DOHH2 (cell line): ENCODE data around the gene AVPR2.

Source experiments
- H3F3A ChIP-seq: fragments of 200-600 bp; sonication (generic), shearing (Covaris generic); 2 replicates; pipeline ENCODE4 v1.6.0; 2016; ENCODE audit warnings: antibody characterized with exemption, mild to moderate bottlenecking; ENCODE audit not compliant: control insufficient read depth, insufficient read depth
- H3K27ac ChIP-seq: fragments of 200-600 bp; sonication (generic); 2 replicates; pipeline ENCODE4 v1.5.1; 2014; ENCODE audit warnings: low read depth, mild to moderate bottlenecking, low read length, moderate library complexity
- H3K27me3 ChIP-seq: fragments of 200-600 bp; sonication (generic); 2 replicates; pipeline ENCODE4 v1.6.1; 2014; ENCODE audit warnings: mild to moderate bottlenecking, low read length, mixed read lengths; ENCODE audit not compliant: control insufficient read depth
- H3K36me3 ChIP-seq: fragments of 200-600 bp; sonication (generic); 2 replicates; pipeline ENCODE4 v1.6.1; 2014; ENCODE audit warnings: mild to moderate bottlenecking, low read length, moderate library complexity, mixed read lengths; ENCODE audit not compliant: control insufficient read depth
- H3K4me1 ChIP-seq: fragments of 200-600 bp; sonication (generic); 2 replicates; pipeline ENCODE4 v1.6.1; 2014; ENCODE audit warnings: mild to moderate bottlenecking, low read length, mixed read lengths; ENCODE audit not compliant: control insufficient read depth
- H3K4me2 ChIP-seq: fragments of 200-600 bp; sonication (generic); 2 replicates; pipeline ENCODE4 v1.6.0; 2014; ENCODE audit warnings: mild to moderate bottlenecking, low read length, moderate library complexity
- H3K4me3 ChIP-seq: fragments of 200-600 bp; sonication (generic); 2 replicates; pipeline ENCODE4 v1.5.1; 2014; ENCODE audit warnings: mild to moderate bottlenecking, low read length, mixed read lengths
- H3K79me2 ChIP-seq: fragments of 200-600 bp; sonication (generic); 2 replicates; pipeline ENCODE4 v1.6.1; 2014; ENCODE audit warnings: mild to moderate bottlenecking, low read length, mixed read lengths; ENCODE audit not compliant: control insufficient read depth
- H3K9me2 ChIP-seq: fragments of 200-600 bp; sonication (generic); replicated peaks from 2 replicates; pipeline ENCODE4 v1.6.1; 2014; ENCODE audit warnings: mild to moderate bottlenecking, low read length, mixed read lengths; ENCODE audit not compliant: control insufficient read depth
- H3K9me3 ChIP-seq: fragments of 200-600 bp; sonication (generic); 2 replicates; pipeline ENCODE4 v1.6.1; 2014; ENCODE audit warnings: antibody characterized with exemption, low read length, mixed read lengths; ENCODE audit not compliant: control insufficient read depth, insufficient read depth
- H4K20me1 ChIP-seq: fragments of 200-600 bp; sonication (generic); 2 replicates; pipeline ENCODE4 v1.6.0; 2014; ENCODE audit warnings: low read depth, mild to moderate bottlenecking, antibody characterized with exemption, low read length, moderate library complexity; ENCODE audit not compliant: control insufficient read depth, insufficient read depth
- CTCF ChIP-seq: fragments of 200-600 bp; sonication (generic); IDR thresholded peaks from one replicate; pipeline ENCODE4 v1.5.1; 2014; ENCODE audit warnings: antibody characterized with exemption, mild to moderate bottlenecking, low read depth, low read length; ENCODE audit not compliant: poor library complexity, severe bottlenecking
- EZH2phosphoT487 ChIP-seq: fragments of 200-600 bp; sonication (generic); IDR thresholded peaks from 2 replicates; pipeline ENCODE4 v1.6.1; 2017; ENCODE audit warnings: borderline replicate concordance, mild to moderate bottlenecking, antibody characterized with exemption, low read length, moderate library complexity, mixed read lengths

The AVPR2 gene

GRCh38 chrX:153868576-153869472 lies 35.6 kb upstream of the AVPR2 start:
- H3K4me3 ChIP-seq = no peak overlapping the region
- no peaks in the 10 kb centered on the region for H3K36me3 ChIP-seq
- H3K4me1 ChIP-seq = no peaks in the 10 kb centered on the region
- H3K79me2 ChIP-seq = no peaks in the 10 kb centered on the region
- H3K4me2 ChIP-seq = no peak overlapping the region
- H4K20me1 ChIP-seq = no peaks in the 10 kb centered on the region
- H3K9me3 ChIP-seq = no peaks in the 10 kb centered on the region
- H3F3A ChIP-seq = no peaks in the 10 kb centered on the region
- H3K27me3 ChIP-seq = no peaks in the 10 kb centered on the region
- no peak for TF ChIP-seq EZH2phosphoT487
- TF ChIP-seq CTCF = no peak
- H3K27ac ChIP-seq = no peak overlapping the region
- H3K9me2 ChIP-seq = no peaks in the 10 kb centered on the region

GRCh38 chrX:153869473-153870287 lies 34.8 kb upstream of the AVPR2 start:
- Histone ChIP-seq H3K4me3 (no peak overlapping the region), H3K4me1 (no peaks in the 10 kb centered on the region), H3K4me2 (no peak overlapping the region), H4K20me1 (no peaks in the 10 kb centered on the region), H3K27me3 (no peaks in the 10 kb centered on the region; the same call in 1 of the 2 replicates), H3K27ac (no peak overlapping the region), H3K36me3 (no peaks in the 10 kb centered on the region), H3K9me3 (no peaks in the 10 kb centered on the region), H3K9me2 (no peaks in the 10 kb centered on the region), H3F3A (no peaks in the 10 kb centered on the region), H3K79me2 (no peaks in the 10 kb centered on the region)
- no peak for TF ChIP-seq CTCF
- no peak for TF ChIP-seq EZH2phosphoT487

- no peaks in the 10 kb centered on the region for H3K36me3 ChIP-seq
- H3K27me3 ChIP-seq = no peaks in the 10 kb centered on the region; the same call in 1 of the 2 replicates
- H3K4me1 ChIP-seq = no peaks in the 10 kb centered on the region
- no peaks in the 10 kb centered on the region for H3K9me3 ChIP-seq
- no peaks in the 10 kb centered on the region for H4K20me1 ChIP-seq
- H3K4me2 ChIP-seq = no peak overlapping the region
- no peak overlapping the region for H3K27ac ChIP-seq
- no peak overlapping the region for H3K4me3 ChIP-seq
- no peak for TF ChIP-seq CTCF
- TF ChIP-seq EZH2phosphoT487 = no peak
- H3K9me2 ChIP-seq = no peaks in the 10 kb centered on the region
- H3K79me2 ChIP-seq = no peaks in the 10 kb centered on the region
- no peaks in the 10 kb centered on the region for H3F3A ChIP-seq
Measured at GRCh38 chrX:153870288-153870690, 34.2 kb upstream of the AVPR2 start.
